GM18511 (cell line): Measurements from ENCODE around the gene NFATC2IP.
"Not testable (repeated sequence)": the region's sequence is repeated elsewhere in the genome, so short reads cannot be mapped to it uniquely, and the experiment has no call there.

Source experiments
- ATAC-seq: cut with Tn5 transposase; IDR thresholded peaks from one replicate; pipeline ENCODE4 v1.9.1; 2021; ENCODE audit warnings: mild to moderate bottlenecking, moderate library complexity; ENCODE audit not compliant: unreplicated experiment

NFATC2IP gene

GRCh38 chr16:28964496-28964895 lies 13.8 kb downstream of the NFATC2IP start:
- no peak for ATAC-seq

- ATAC-seq = no peak
Observed at GRCh38 chr16:28967156-28967555, 16.4 kb downstream of the NFATC2IP start.

GRCh38 chr16:28969696-28970095 lies 19.0 kb downstream of the NFATC2IP start:
- ATAC-seq = not testable (repeated sequence)

GRCh38 chr16:28974007-28974436 lies 23.3 kb downstream of the NFATC2IP start:
- ATAC-seq = peak; percentile 27

- peak; percentile 90 for ATAC-seq
Observed at GRCh38 chr16:28974437-28975157, 23.9 kb downstream of the NFATC2IP start, which contains the start of gene SPNS1. Gene SPNS1 (plus strand): TSS chr16:28974778. CDS start chr16:28975152, 374 bp downstream.

GRCh38 chr16:28975158-28975599 lies 24.4 kb downstream of the NFATC2IP start:
- ATAC-seq = peak; percentile 19

- no peak for ATAC-seq
Observed at GRCh38 chr16:28977703-28978662, 27.2 kb downstream of the NFATC2IP start.

GRCh38 chr16:28980330-28980729 lies 29.6 kb downstream of the NFATC2IP start:
- ATAC-seq = not testable (repeated sequence)

GRCh38 chr16:28980929-28981328 lies 30.2 kb downstream of the NFATC2IP start:
- no peak for ATAC-seq

- no peak for ATAC-seq
Observed at GRCh38 chr16:28981517-28981916, 30.8 kb downstream of the NFATC2IP start.

GRCh38 chr16:28982418-28982817 lies 31.7 kb downstream of the NFATC2IP start:
- no peak for ATAC-seq

GRCh38 chr16:28982949-28983348 lies 32.2 kb downstream of the NFATC2IP start:
- no peak for ATAC-seq

- no peak for ATAC-seq
Observed at GRCh38 chr16:28983644-28984043, 32.9 kb downstream of the NFATC2IP start.

- no peak for ATAC-seq
Observed at GRCh38 chr16:28984091-28984490, 33.4 kb downstream of the NFATC2IP start.

- no peak for ATAC-seq
Observed at GRCh38 chr16:28984619-28985135, 33.9 kb downstream of the NFATC2IP start, which contains the start of gene LAT. Gene LAT (plus strand): TSS chr16:28985052. CDS start chr16:28985418, 366 bp downstream.

GRCh38 chr16:28985211-28986041 lies 34.7 kb downstream of the NFATC2IP start:
- ATAC-seq = no peak

- ATAC-seq = no peak
Observed at GRCh38 chr16:28986046-28986445, 35.3 kb downstream of the NFATC2IP start.

- no peak for ATAC-seq
Observed at GRCh38 chr16:28986492-28986891, 35.8 kb downstream of the NFATC2IP start.

- ATAC-seq = no peak
Observed at GRCh38 chr16:28987170-28987853, 36.6 kb downstream of the NFATC2IP start.

- no peak for ATAC-seq
Observed at GRCh38 chr16:28989363-28989762, 38.6 kb downstream of the NFATC2IP start.
